Breast epithelium (tissue), 4 donors: Measurements from ENCODE around the gene MTCL1. TPM values are rescaled to one million over a fixed set of nuclear protein-coding genes. Genes with fewer than 3 reads are reported as not detected.

Experiments
- DNase-seq, 2 donors: peaks; one replicate each; pipeline ENCODE4 v3.0.0-alpha.2; 2019; ENCODE audit warnings: low spot score in 2 of 2
- H3K27ac ChIP-seq, 2 donors: fragments of 200-600 bp; sonication (generic) in 1 of 2; one replicate each; pipeline ENCODE4 v1.5.1; 2016 to 2019; ENCODE audit warnings: mild to moderate bottlenecking in 1 of 2
- H3K27me3 ChIP-seq, 2 donors: fragments of 200-600 bp; sonication (generic) in 1 of 2; one replicate each; pipeline versions ENCODE4 v1.5.1 to v1.6.0; 2017 to 2019; ENCODE audit warnings: control low read depth in 1 of 2, mild to moderate bottlenecking in 1 of 2
- H3K36me3 ChIP-seq: fragments of 200-600 bp; one replicate; pipeline ENCODE4 v1.5.1; 2019
- H3K4me1 ChIP-seq, 2 donors: fragments of 200-600 bp; sonication (generic); one replicate each; pipeline ENCODE4 v1.5.1; 2016 to 2019; ENCODE audit warnings: control low read depth in 1 of 2
- H3K4me3 ChIP-seq, 3 donors: fragments of 200-600 bp; sonication (generic); 1 replicate in 2 of 3; 2 replicates in 1 of 3; pipeline ENCODE4 v1.5.1; 2016 to 2019; ENCODE audit warnings: mild to moderate bottlenecking in 3 of 3, moderate library complexity in 2 of 3
- H3K9me3 ChIP-seq, 2 donors: fragments of 200-600 bp; sonication (generic) in 1 of 2; one replicate each; pipeline ENCODE4 v1.5.1; 2016 to 2019; ENCODE audit warnings: control low read depth in 1 of 2
- CTCF ChIP-seq, 3 donors: fragments of 450-650 bp; IDR thresholded peaks; one replicate each; pipeline ENCODE4 v1.5.1; 2016 to 2017; ENCODE audit warnings: antibody characterized with exemption in 3 of 3, mild to moderate bottlenecking in 3 of 3, moderate library complexity in 3 of 3
- POLR2A ChIP-seq: fragments of 450-650 bp; IDR thresholded peaks from one replicate; pipeline ENCODE4 v1.6.1; 2016; ENCODE audit warnings: antibody characterized with exemption, mild to moderate bottlenecking, moderate library complexity
- POLR2AphosphoS5 ChIP-seq, 3 donors: sonication (generic); formaldehyde crosslinking; IDR thresholded peaks; one replicate each; pipeline ENCODE4 v1.6.1; 2017; ENCODE audit warnings: antibody characterized with exemption in 3 of 3
- intact Hi-C: fragments of 100-400 bp; cut with DNase I; formaldehyde crosslinking; loops from one replicate; pipeline ENCODE4 v1.15.1; 2023; ENCODE audit warnings: low total_unique reads
- total RNA-seq, 3 donors: library from RNA; depleted of rRNA; stranded (reverse); fragments of >200 nt; gene quantifications; one replicate each; pipeline ENCODE4 v1.1.0, GENCODE V29; 2016

MTCL1 gene
- total RNA-seq, 3 donors from 2014 or later: 4.9 to 9.1 (median 7.2) TPM

- TF ChIP-seq POLR2AphosphoS5 (IDR thresholded peaks at IDR 0.05) (no peak), POLR2A (no peak), CTCF (IDR thresholded peaks at IDR 0.05) (no peak)
- H3K9me3 ChIP-seq: no peaks in the 10 kb centered on the region
- H3K4me1 ChIP-seq: no peaks in the 10 kb centered on the region
- no peak overlapping the region for H3K27ac ChIP-seq
- H3K4me3 ChIP-seq: no peak overlapping the region
- H3K27me3 ChIP-seq: no peaks in the 10 kb centered on the region
- intact Hi-C loops: no loop called here
- H3K36me3 ChIP-seq: no peaks in the 10 kb centered on the region
- DNase-seq: no peak
These were observed 73.0 kb downstream of the MTCL1 start for GRCh38 chr18:8778386-8778785.

- H3K4me3 ChIP-seq: no peak overlapping the region
- intact Hi-C loops: no loop called here
- no peak for DNase-seq
- TF ChIP-seq POLR2A (no peak), CTCF (IDR thresholded peaks at IDR 0.05) (no peak), POLR2AphosphoS5 (IDR thresholded peaks at IDR 0.05) (no peak)
- H3K27ac ChIP-seq: no peak overlapping the region
- H3K4me1 ChIP-seq: no peaks in the 10 kb centered on the region
- H3K36me3 ChIP-seq: no peaks in the 10 kb centered on the region
- H3K27me3 ChIP-seq: no peaks in the 10 kb centered on the region
- H3K9me3 ChIP-seq: no peaks in the 10 kb centered on the region
These were observed 73.5 kb downstream of the MTCL1 start for GRCh38 chr18:8778824-8779223.

GRCh38 chr18:8779251-8779650, 73.9 kb downstream of the MTCL1 start:
- DNase-seq: no peak
- TF ChIP-seq CTCF (IDR thresholded peaks at IDR 0.05) (no peak), POLR2A (no peak), POLR2AphosphoS5 (IDR thresholded peaks at IDR 0.05) (no peak)
- H3K27me3 ChIP-seq: no peaks in the 10 kb centered on the region
- intact Hi-C loops: no loop called here
- H3K4me1 ChIP-seq: no peaks in the 10 kb centered on the region
- no peaks in the 10 kb centered on the region for H3K9me3 ChIP-seq
- H3K4me3 ChIP-seq: no peak overlapping the region
- no peaks in the 10 kb centered on the region for H3K36me3 ChIP-seq
- H3K27ac ChIP-seq: no peak overlapping the region

- no peak overlapping the region for H3K27ac ChIP-seq
- H3K36me3 ChIP-seq: no peaks in the 10 kb centered on the region
- H3K9me3 ChIP-seq: no peaks in the 10 kb centered on the region
- DNase-seq: no peak
- TF ChIP-seq POLR2AphosphoS5 (IDR thresholded peaks at IDR 0.05) (no peak), CTCF (IDR thresholded peaks at IDR 0.05) (no peak), POLR2A (no peak)
- intact Hi-C loops: no loop called here
- no peak overlapping the region for H3K4me3 ChIP-seq
- H3K4me1 ChIP-seq: no peaks in the 10 kb centered on the region
- no peaks in the 10 kb centered on the region for H3K27me3 ChIP-seq
These were observed 74.9 kb downstream of the MTCL1 start for GRCh38 chr18:8780227-8780626.

GRCh38 chr18:8781671-8782070, 76.3 kb downstream of the MTCL1 start:
- no peak for DNase-seq

More at GRCh38 chr18:8781671-8782070, 76.3 kb downstream of the MTCL1 start:
- Histone ChIP-seq H3K4me1 (no peaks in the 10 kb centered on the region), H3K9me3 (no peaks in the 10 kb centered on the region), H3K27me3 (no peaks in the 10 kb centered on the region), H3K27ac (no peak overlapping the region), H3K36me3 (no peaks in the 10 kb centered on the region), H3K4me3 (no peak overlapping the region)
- TF ChIP-seq POLR2A: no peak
- no peak for TF ChIP-seq POLR2AphosphoS5 (IDR thresholded peaks at IDR 0.05)
- no peak for TF ChIP-seq CTCF (IDR thresholded peaks at IDR 0.05)
- intact Hi-C loops: no loop called here
